ENCODE data around the gene GCLC. TPM values are rescaled to one million over a fixed set of nuclear protein-coding genes. Genes with fewer than 3 reads are reported as not detected.
"Not testable (repeated sequence)": the region's sequence is repeated elsewhere in the genome, so short reads cannot be mapped to it uniquely, and the experiment has no call there.

Gene GCLC
- polyA plus RNA-seq, 1 donor from 2014 or later, result 25.6 TPM

GRCh38 chr6:53498649-53499048 is 46.3 kb downstream of the GCLC start:
- Mint-ChIP-seq H3K27me3 (no peaks in the 10 kb centered on the region), H3K4me1 (no peaks in the 10 kb centered on the region), H3K4me3 (no peak overlapping the region), H3K27ac (no peak overlapping the region), H3K36me3 (peaks cover 1% of the 10 kb centered on the region), H3K9me3 (no peaks in the 10 kb centered on the region)

GRCh38 chr6:53497905-53498304 is 47.0 kb downstream of the GCLC start:
- Mint-ChIP-seq H3K4me3 (no peak overlapping the region), H3K4me1 (peaks cover 2 to 4% (median 3%) of the 10 kb centered on the region in 3 donors), H3K9me3 (no peaks in the 10 kb centered on the region), H3K27ac (no peak overlapping the region), H3K27me3 (no peaks in the 10 kb centered on the region), H3K36me3 (peaks cover 1% of the 10 kb centered on the region)

GRCh38 chr6:53496797-53497375 is 48.0 kb downstream of the GCLC start:
- Mint-ChIP-seq H3K27ac (no peak overlapping the region), H3K27me3 (no peaks in the 10 kb centered on the region), H3K9me3 (no peaks in the 10 kb centered on the region), H3K4me1 (peaks cover 3 to 6% (median 4%) of the 10 kb centered on the region in 3 donors), H3K36me3 (peaks cover 1% of the 10 kb centered on the region), H3K4me3 (no peak overlapping the region)

GRCh38 chr6:53495506-53496499 is 49.1 kb downstream of the GCLC start:
- Mint-ChIP-seq H3K27ac (no peak overlapping the region), H3K9me3 (no peaks in the 10 kb centered on the region), H3K4me1 (peaks cover 3 to 6% (median 4%) of the 10 kb centered on the region in 3 donors), H3K36me3 (peaks cover 1% of the 10 kb centered on the region), H3K27me3 (no peaks in the 10 kb centered on the region), H3K4me3 (no peak overlapping the region)

GRCh38 chr6:53494076-53494475 is 50.8 kb downstream of the GCLC start:
- no peaks in the 10 kb centered on the region for H3K36me3 Mint-ChIP-seq
- no peak overlapping the region for H3K4me3 Mint-ChIP-seq
- H3K9me3 Mint-ChIP-seq, result no peaks in the 10 kb centered on the region
- H3K4me1 Mint-ChIP-seq, result peaks cover 3 to 6% (median 4%) of the 10 kb centered on the region in 3 donors
- H3K27ac Mint-ChIP-seq, result no peak overlapping the region
- H3K27me3 Mint-ChIP-seq, result no peaks in the 10 kb centered on the region

GRCh38 chr6:53493635-53494025 is 51.3 kb downstream of the GCLC start:
- Mint-ChIP-seq H3K27ac (no peak overlapping the region), H3K36me3 (no peaks in the 10 kb centered on the region), H3K4me1 (peaks cover 3 to 6% (median 4%) of the 10 kb centered on the region in 3 donors), H3K9me3 (no peaks in the 10 kb centered on the region), H3K4me3 (no peak overlapping the region), H3K27me3 (no peaks in the 10 kb centered on the region)

- H3K27me3 Mint-ChIP-seq, result no peaks in the 10 kb centered on the region
- no peak overlapping the region for H3K27ac Mint-ChIP-seq
- peaks cover 3 to 6% (median 4%) of the 10 kb centered on the region in 3 donors for H3K4me1 Mint-ChIP-seq
- H3K4me3 Mint-ChIP-seq, result peak overlapping the region in 2 of 4 donors; percentile 9 to 72
- no peaks in the 10 kb centered on the region for H3K36me3 Mint-ChIP-seq
- H3K9me3 Mint-ChIP-seq, result no peaks in the 10 kb centered on the region
Measured at GRCh38 chr6:53492860-53493634, 51.9 kb downstream of the GCLC start.

- Mint-ChIP-seq H3K9me3 (no peaks in the 10 kb centered on the region), H3K36me3 (peaks cover 3% of the 10 kb centered on the region), H3K4me3 (peak overlapping the region in 1 of 4 donors; percentile 18), H3K27me3 (peaks cover 9% of the 10 kb centered on the region), H3K27ac (peak overlapping the region in 2 of 3 donors; percentile 4 to 49), H3K4me1 (peaks cover 20 to 35% (median 21%) of the 10 kb centered on the region in 3 donors)
Measured at GRCh38 chr6:53487080-53487479, 57.8 kb downstream of the GCLC start.

- H3K4me1 Mint-ChIP-seq, result peaks cover 24 to 39% (median 25%) of the 10 kb centered on the region in 3 donors
- peaks cover 9% of the 10 kb centered on the region for H3K27me3 Mint-ChIP-seq
- peak overlapping the region in 1 of 3 donors; percentile 4 for H3K27ac Mint-ChIP-seq
- H3K4me3 Mint-ChIP-seq, result peak overlapping the region in 1 of 4 donors; percentile 18
- H3K36me3 Mint-ChIP-seq, result peaks cover 3% of the 10 kb centered on the region
- no peaks in the 10 kb centered on the region for H3K9me3 Mint-ChIP-seq
Measured at GRCh38 chr6:53486679-53487078, 58.2 kb downstream of the GCLC start.

- H3K27me3 Mint-ChIP-seq, result peaks cover 9% of the 10 kb centered on the region
- peaks cover 41 to 56% (median 45%) of the 10 kb centered on the region in 3 donors for H3K4me1 Mint-ChIP-seq
- no peaks in the 10 kb centered on the region for H3K9me3 Mint-ChIP-seq
- H3K27ac Mint-ChIP-seq, result peak overlapping the region in 2 of 3 donors; percentile 22 to 85
- H3K36me3 Mint-ChIP-seq, result peaks cover 3% of the 10 kb centered on the region
- H3K4me3 Mint-ChIP-seq, result peak overlapping the region; percentile 3 to 76 (median 48)
Measured at GRCh38 chr6:53484476-53485280, 60.2 kb downstream of the GCLC start.

GRCh38 chr6:53483423-53484353 is 61.2 kb downstream of the GCLC start:
- Mint-ChIP-seq H3K4me3 (peak overlapping the region in 2 of 4 donors; percentile 77 to 81), H3K27me3 (peaks cover 9% of the 10 kb centered on the region), H3K27ac (no peak overlapping the region)

GRCh38 chr6:53481323-53481722 is 63.6 kb downstream of the GCLC start:
- Mint-ChIP-seq H3K4me1 (peaks cover 44 to 47% (median 45%) of the 10 kb centered on the region in 3 donors), H3K4me3 (peak overlapping the region in 3 of 4 donors; percentile 23 to 64 (median 56)), H3K27ac (peak overlapping the region; percentile 4 to 73 (median 18)), H3K27me3 (no peaks in the 10 kb centered on the region), H3K36me3 (peaks cover 3% of the 10 kb centered on the region), H3K9me3 (no peaks in the 10 kb centered on the region)

More at GRCh38 chr6:53483423-53484353, 61.2 kb downstream of the GCLC start:
- Mint-ChIP-seq H3K4me1 (peaks cover 43 to 57% (median 47%) of the 10 kb centered on the region in 3 donors), H3K36me3 (peaks cover 3% of the 10 kb centered on the region), H3K9me3 (no peaks in the 10 kb centered on the region)

- not testable (repeated sequence) for H3K9me3 Mint-ChIP-seq, H3K27me3 Mint-ChIP-seq, H3K36me3 Mint-ChIP-seq
- Mint-ChIP-seq H3K4me1 (peaks cover 44 to 47% (median 45%) of the 10 kb centered on the region in 3 donors), H3K4me3 (peak overlapping the region in 3 of 4 donors; percentile 23 to 79 (median 64)), H3K27ac (peak overlapping the region in 2 of 3 donors; percentile 4 to 73)
Measured at GRCh38 chr6:53480774-53481173, 64.1 kb downstream of the GCLC start.
